Spleen (tissue), 7 donors: ENCODE results near the gene ISOC2.

Source experiments
- CTCF ChIP-seq, 11 experiments: fragments of 200-600 bp in 7 of 11; fragments of 450-650 bp in 4 of 11; sonication (generic) in 4 of 11; IDR thresholded peaks in 8 of 11; conservative IDR thresholded peaks in 3 of 11; 1 replicate in 7 of 11; 2 replicates in 4 of 11; pipeline versions ENCODE4 v1.4.0 to v1.8.0; 2016 to 2021; ENCODE audit warnings: antibody characterized with exemption in 11 of 11, inconsistent platforms in 4 of 11, mild to moderate bottlenecking in 1 of 11
- POLR2AphosphoS5 ChIP-seq, 3 donors: sonication (generic); formaldehyde crosslinking; IDR thresholded peaks; one replicate each; pipeline ENCODE4 v1.5.1; 2017; ENCODE audit warnings: antibody characterized with exemption in 3 of 3
- donor health status: DM: no; HTN: no; CAD: no; lungs with moderate emphysema.
- donor health status: DM: no; HTN: no; CAD: no.
- donor health status: DM: no; HTN: no; CAD: no.

GRCh38 chr19:55481148-55481793 lies 19.8 kb upstream of the ISOC2 start:
- TF ChIP-seq CTCF (IDR thresholded peaks at IDR 0.05 in 8 of 11, conservative IDR thresholded peaks at IDR 0.05 in 3 of 11): no peak
- TF ChIP-seq POLR2AphosphoS5 (IDR thresholded peaks at IDR 0.05): no peak
